Activated T-cell treated with anti-CD3 and anti-CD28 coated beads, Interleukin-2, amount 50 U/mL, for 72 hours (primary cell): ENCODE data around the gene TSPYL4. TPM values are rescaled to one million over a fixed set of nuclear protein-coding genes. Genes with fewer than 3 reads are reported as not detected.
A peak's percentile ranks its signal among the peaks of the same experiment; 100 is the strongest.
"Not testable (repeated sequence)": the region's sequence is repeated elsewhere in the genome, so short reads cannot be mapped to it uniquely, and the experiment has no call there.

Experiments used
- ATAC-seq, 2 donors: fragments of 150-1000 bp; cut with Tn5 transposase; replicated peaks in 1 of 2; 2 replicates each; pipeline ENCODE4 v1.10.0; 2021; ENCODE audit warnings: moderate library complexity in 2 of 2, mild to moderate bottlenecking in 1 of 2
- DNase-seq, 2 donors: peaks; one replicate each; pipeline ENCODE4 v3.0.0; 2021 to 2022; ENCODE audit warnings: mixed read lengths in 1 of 2
- H3K27ac Mint-ChIP-seq: one replicate; pipeline ENCODE4 v1.8.0; 2022; ENCODE audit warnings: mild to moderate bottlenecking, moderate library complexity, mixed read lengths
- H3K27me3 Mint-ChIP-seq: one replicate; pipeline ENCODE4 v1.8.0; 2022; ENCODE audit warnings: low read depth, mixed read lengths
- H3K36me3 Mint-ChIP-seq, 2 donors: one replicate each; pipeline ENCODE4 v1.8.0; 2022; ENCODE audit warnings: mixed read lengths in 2 of 2, mild to moderate bottlenecking in 1 of 2; ENCODE audit not compliant: insufficient read depth in 2 of 2
- H3K4me1 Mint-ChIP-seq: one replicate; pipeline ENCODE4 v1.8.0; 2022; ENCODE audit warnings: low read depth, mixed read lengths
- H3K4me3 Mint-ChIP-seq, 2 donors: one replicate each; pipeline ENCODE4 v1.8.0; 2022; ENCODE audit warnings: mild to moderate bottlenecking in 2 of 2, mixed read lengths in 2 of 2, moderate library complexity in 2 of 2
- H3K9me3 Mint-ChIP-seq, 2 donors: one replicate each; pipeline ENCODE4 v1.8.0; 2022; ENCODE audit warnings: mixed read lengths in 2 of 2
- total RNA-seq, 2 donors: library from RNA; stranded (reverse); gene quantifications; one replicate each; pipeline ENCODE4 v1.2.3, GENCODE V29; 2022

The TSPYL4 gene
- 10 to 100 TPM; 12.5 to 12.6 TPM for total RNA-seq

DNA sequence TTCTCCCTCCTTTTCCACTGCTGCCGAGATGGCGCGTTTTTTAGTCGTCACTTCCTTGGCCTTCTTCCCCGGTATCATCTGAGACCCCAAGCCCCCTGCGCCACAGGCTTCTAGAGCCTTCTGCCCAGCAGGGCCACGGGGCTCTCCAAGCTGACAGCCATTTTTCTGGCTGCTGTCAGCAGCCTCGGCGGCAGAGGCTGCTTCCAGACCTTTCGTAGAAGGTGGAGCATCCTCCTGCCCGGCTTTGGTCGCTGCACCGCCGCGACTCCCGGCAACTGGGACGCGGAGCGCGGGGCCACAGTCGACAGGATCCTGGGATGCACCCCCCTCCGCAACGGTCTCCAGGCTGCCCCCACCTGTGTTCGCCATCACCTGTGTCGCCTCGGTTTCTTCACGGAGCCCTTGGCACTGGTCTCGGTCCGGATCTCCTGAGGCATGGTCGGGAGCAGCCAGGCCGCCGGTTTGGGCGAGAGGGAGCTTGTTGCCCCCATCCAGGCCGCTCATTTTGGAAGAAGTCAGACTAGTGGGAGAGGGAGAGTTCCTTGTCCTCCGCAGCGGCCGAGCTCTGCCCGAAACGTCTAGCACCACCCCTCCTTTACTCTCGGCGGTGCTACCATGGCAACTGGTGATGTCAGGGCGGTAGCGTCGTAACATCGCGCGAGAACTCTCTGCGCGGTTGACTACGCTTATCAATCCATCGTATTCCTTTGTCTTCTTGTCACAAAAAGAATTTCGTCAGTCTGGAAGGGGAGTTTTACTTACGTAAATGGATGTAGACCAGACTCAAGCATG, at the start of gene TSPYL4:
Gene TSPYL4, minus strand, starts transcription at position 571 of the 792 bp plus-strand sequence. Its CDS starts 67 bp downstream, at position 504.
- H3K4me1 Mint-ChIP-seq = peaks cover 8% of the 10 kb centered on the region
- no peak within 1 kb of the TSS for H3K4me3 Mint-ChIP-seq
- H3K9me3 Mint-ChIP-seq = no peaks in the 10 kb centered on the region
- peaks cover 0 to 1% of the 10 kb centered on the region in 2 donors for H3K36me3 Mint-ChIP-seq
- DNase-seq = peak; percentile 89 to 90
- peak; percentile 99 to 100 for ATAC-seq
- H3K27me3 Mint-ChIP-seq = no peaks in the 10 kb centered on the region
- no peak within 1 kb of the TSS for H3K27ac Mint-ChIP-seq

GRCh38 chr6:116301104-116301503, 47.2 kb upstream of the TSPYL4 start:
- Mint-ChIP-seq H3K9me3 (peaks cover 3 to 7% of the 10 kb centered on the region in 2 donors), H3K4me3 (no peak overlapping the region), H3K27me3 (no peaks in the 10 kb centered on the region), H3K36me3 (peaks cover 0 to 3% of the 10 kb centered on the region in 2 donors), H3K27ac (no peak overlapping the region), H3K4me1 (no peaks in the 10 kb centered on the region)
- DNase-seq (no peak), ATAC-seq (no peak)

- H3K36me3 Mint-ChIP-seq = peaks cover 0 to 3% of the 10 kb centered on the region in 2 donors
- ATAC-seq = no peak
- peaks cover 3 to 7% of the 10 kb centered on the region in 2 donors for H3K9me3 Mint-ChIP-seq
- no peaks in the 10 kb centered on the region for H3K27me3 Mint-ChIP-seq
- H3K4me1 Mint-ChIP-seq = no peaks in the 10 kb centered on the region
- DNase-seq = no peak
- H3K27ac Mint-ChIP-seq = no peak overlapping the region
- no peak overlapping the region for H3K4me3 Mint-ChIP-seq
Measured at GRCh38 chr6:116300566-116300965, 46.7 kb upstream of the TSPYL4 start.

GRCh38 chr6:116298973-116299372, 45.1 kb upstream of the TSPYL4 start:
- Mint-ChIP-seq H3K36me3 (peaks cover 0 to 3% of the 10 kb centered on the region in 2 donors), H3K27me3 (no peaks in the 10 kb centered on the region), H3K4me1 (no peaks in the 10 kb centered on the region), H3K9me3 (peaks cover 3 to 7% of the 10 kb centered on the region in 2 donors), H3K4me3 (no peak overlapping the region), H3K27ac (no peak overlapping the region)
- ATAC-seq = no peak
- no peak for DNase-seq

DNA sequence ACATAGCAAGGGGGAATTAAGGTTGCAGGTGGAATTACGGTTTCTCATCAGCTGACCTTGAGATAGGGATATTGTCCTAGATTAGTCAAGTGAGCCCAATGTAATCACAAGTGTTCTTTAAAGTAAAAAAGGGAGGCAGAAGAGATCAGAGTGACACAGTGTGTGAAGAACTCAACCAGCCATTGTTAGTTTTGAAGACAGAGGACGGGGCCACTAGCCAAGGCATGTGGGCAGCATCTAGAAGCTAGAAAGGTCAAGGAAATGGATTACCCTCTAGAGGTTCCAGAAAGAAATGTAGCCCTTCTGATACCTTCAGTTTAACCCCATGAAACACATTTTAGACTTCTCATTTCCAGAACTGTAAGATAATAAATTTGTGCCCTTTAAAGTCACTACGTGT, 44.4 kb upstream of the TSPYL4 start:
- Mint-ChIP-seq H3K36me3 (peaks cover 0 to 3% of the 10 kb centered on the region in 2 donors), H3K27me3 (no peaks in the 10 kb centered on the region)
- DNase-seq = no peak

DNA sequence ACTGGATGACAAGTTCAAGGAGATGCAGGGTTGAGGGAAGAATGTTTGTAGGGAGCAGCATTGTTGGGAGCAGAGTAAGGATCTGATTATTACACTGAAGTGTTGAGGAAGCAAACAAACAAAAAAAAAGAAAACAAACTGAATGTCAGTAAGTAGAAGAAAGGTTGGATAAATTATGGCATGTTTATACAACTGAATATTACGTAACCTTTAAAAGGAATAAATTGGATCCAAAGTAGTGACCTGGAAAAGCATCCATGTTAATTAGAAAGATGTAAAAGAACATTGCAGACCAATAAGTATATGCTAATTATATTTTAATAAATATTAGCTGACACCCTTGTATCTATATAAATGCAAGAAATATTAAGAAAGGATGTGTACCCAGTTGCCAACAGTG, 38.7 kb upstream of the TSPYL4 start:
- H3K4me1 Mint-ChIP-seq = no peaks in the 10 kb centered on the region
- no peaks in the 10 kb centered on the region for H3K27me3 Mint-ChIP-seq
- DNase-seq (no peak), ATAC-seq (no peak)
- no peak overlapping the region for H3K27ac Mint-ChIP-seq
- H3K36me3 Mint-ChIP-seq = no peaks in the 10 kb centered on the region
- H3K9me3 Mint-ChIP-seq = no peaks in the 10 kb centered on the region
- no peak overlapping the region for H3K4me3 Mint-ChIP-seq

More for the DNA sequence above, 44.4 kb upstream of the TSPYL4 start:
- no peak overlapping the region for H3K27ac Mint-ChIP-seq
- H3K4me3 Mint-ChIP-seq = no peak overlapping the region
- H3K9me3 Mint-ChIP-seq = peaks cover 3 to 7% of the 10 kb centered on the region in 2 donors
- no peak for ATAC-seq
- no peaks in the 10 kb centered on the region for H3K4me1 Mint-ChIP-seq

DNA sequence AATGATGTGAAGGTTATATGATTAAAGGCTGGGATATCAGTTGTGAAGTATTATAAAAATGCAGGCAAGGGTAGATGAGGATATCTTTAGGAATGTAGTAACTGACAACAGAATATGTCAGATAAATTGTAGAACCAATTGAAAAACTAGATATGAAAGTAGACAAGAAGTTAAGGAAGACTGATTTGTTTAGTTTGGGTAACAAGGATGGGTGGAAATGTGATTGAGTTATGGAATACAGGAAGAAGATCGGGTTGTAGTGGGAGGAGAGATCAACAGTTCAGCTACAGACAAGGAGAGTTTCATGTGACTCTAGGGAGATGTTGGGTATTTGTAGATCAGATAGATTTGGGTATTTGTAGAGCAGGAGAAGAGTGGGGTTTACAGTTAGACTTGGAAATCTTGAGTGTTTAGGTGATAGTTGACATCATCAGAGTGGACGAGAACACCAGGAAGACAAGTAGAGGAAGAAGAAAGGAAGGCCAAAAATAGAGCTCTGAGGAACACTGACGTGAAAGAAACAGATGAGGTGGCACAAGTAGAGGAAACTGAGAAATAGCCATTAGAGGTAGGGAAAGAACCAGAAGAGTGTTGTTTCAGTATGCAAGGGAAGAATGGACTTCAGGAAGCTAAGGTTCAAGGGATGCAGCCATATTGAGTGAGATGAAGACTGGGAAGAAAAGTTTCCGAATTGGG, 38.0 kb upstream of the TSPYL4 start:
- no peaks in the 10 kb centered on the region for H3K36me3 Mint-ChIP-seq
- DNase-seq = no peak
- no peaks in the 10 kb centered on the region for H3K27me3 Mint-ChIP-seq
- H3K9me3 Mint-ChIP-seq = no peaks in the 10 kb centered on the region
- H3K4me3 Mint-ChIP-seq = no peak overlapping the region
- H3K4me1 Mint-ChIP-seq = no peaks in the 10 kb centered on the region
- ATAC-seq = no peak
- no peak overlapping the region for H3K27ac Mint-ChIP-seq

- H3K9me3 Mint-ChIP-seq = no peaks in the 10 kb centered on the region
- no peak for DNase-seq
- ATAC-seq = no peak
- H3K4me1 Mint-ChIP-seq = no peaks in the 10 kb centered on the region
- no peak overlapping the region for H3K27ac Mint-ChIP-seq
- H3K4me3 Mint-ChIP-seq = no peak overlapping the region
- H3K27me3 Mint-ChIP-seq = no peaks in the 10 kb centered on the region
- H3K36me3 Mint-ChIP-seq = no peaks in the 10 kb centered on the region
Measured at GRCh38 chr6:116290799-116291198, 36.9 kb upstream of the TSPYL4 start.

GRCh38 chr6:116289876-116290275, 36.0 kb upstream of the TSPYL4 start:
- no peaks in the 10 kb centered on the region for H3K9me3 Mint-ChIP-seq
- DNase-seq = no peak
- H3K36me3 Mint-ChIP-seq = no peaks in the 10 kb centered on the region
- H3K4me1 Mint-ChIP-seq = no peaks in the 10 kb centered on the region
- H3K4me3 Mint-ChIP-seq = no peak overlapping the region
- H3K27ac Mint-ChIP-seq = no peak overlapping the region
- no peaks in the 10 kb centered on the region for H3K27me3 Mint-ChIP-seq
- ATAC-seq = no peak

- H3K4me1 Mint-ChIP-seq = no peaks in the 10 kb centered on the region
- DNase-seq = no peak
- H3K9me3 Mint-ChIP-seq = no peaks in the 10 kb centered on the region
- peak; percentile 48 to 56 for ATAC-seq
- no peaks in the 10 kb centered on the region for H3K36me3 Mint-ChIP-seq
- no peak overlapping the region for H3K4me3 Mint-ChIP-seq
- no peaks in the 10 kb centered on the region for H3K27me3 Mint-ChIP-seq
- peak overlapping the region; percentile 29 for H3K27ac Mint-ChIP-seq
Measured at GRCh38 chr6:116287689-116288282, 33.9 kb upstream of the TSPYL4 start.

- H3K36me3 Mint-ChIP-seq = no peaks in the 10 kb centered on the region
- ATAC-seq = no peak
- H3K27me3 Mint-ChIP-seq = no peaks in the 10 kb centered on the region
- DNase-seq = no peak
- H3K27ac Mint-ChIP-seq = no peak overlapping the region
- no peaks in the 10 kb centered on the region for H3K4me1 Mint-ChIP-seq
- no peaks in the 10 kb centered on the region for H3K9me3 Mint-ChIP-seq
- no peak overlapping the region for H3K4me3 Mint-ChIP-seq
Measured at GRCh38 chr6:116286773-116287358, 33.0 kb upstream of the TSPYL4 start.

DNA sequence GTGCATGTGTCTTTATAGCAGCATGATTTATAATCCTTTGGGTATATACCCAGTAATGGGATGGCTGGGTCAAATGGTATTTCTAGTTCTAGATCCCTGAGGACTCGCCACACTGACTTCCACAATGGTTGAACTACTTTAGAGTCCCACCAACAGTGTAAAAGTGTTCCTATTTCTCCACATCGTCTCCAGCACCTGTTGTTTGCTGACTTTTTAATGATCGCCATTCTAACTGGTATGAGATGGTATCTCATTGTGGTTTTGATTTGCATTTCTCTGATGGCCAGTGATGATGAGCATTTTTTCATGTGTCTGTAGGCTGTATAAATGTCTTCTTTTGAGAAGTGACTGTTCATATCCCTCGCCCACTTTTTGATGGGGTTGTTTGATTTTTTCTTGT, 31.1 kb upstream of the TSPYL4 start:
- not testable (repeated sequence) for H3K27me3 Mint-ChIP-seq, H3K36me3 Mint-ChIP-seq, H3K9me3 Mint-ChIP-seq, ATAC-seq, H3K27ac Mint-ChIP-seq, H3K4me3 Mint-ChIP-seq, DNase-seq
- H3K4me1 Mint-ChIP-seq = peaks cover 13% of the 10 kb centered on the region

DNA sequence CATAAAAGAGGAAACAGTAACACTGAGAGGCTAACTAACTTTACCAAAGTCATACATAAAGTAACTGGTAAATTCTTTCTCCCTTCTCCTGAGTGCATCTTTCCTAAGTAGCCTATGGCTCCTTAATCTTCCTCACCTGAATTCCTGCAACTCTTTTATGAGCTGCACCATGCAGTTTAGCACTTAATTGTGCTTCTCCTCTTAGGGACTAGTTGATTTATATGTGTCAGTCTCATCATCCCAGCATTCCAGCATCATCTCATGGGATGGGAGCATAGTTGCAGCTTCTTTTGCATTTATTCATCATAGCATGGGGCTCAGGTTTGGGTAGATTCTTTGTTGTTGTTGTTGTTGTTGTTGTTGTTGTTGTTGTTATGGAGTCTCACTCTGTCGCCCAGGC, 29.3 kb upstream of the TSPYL4 start:
- no peak for DNase-seq
- H3K9me3 Mint-ChIP-seq = no peaks in the 10 kb centered on the region
- no peak for ATAC-seq
- H3K27ac Mint-ChIP-seq = no peak overlapping the region
- H3K4me3 Mint-ChIP-seq = no peak overlapping the region
- H3K27me3 Mint-ChIP-seq = no peaks in the 10 kb centered on the region
- peaks cover 15% of the 10 kb centered on the region for H3K4me1 Mint-ChIP-seq
- H3K36me3 Mint-ChIP-seq = peaks cover 8% of the 10 kb centered on the region in 2 donors
